ENCODE measurements around the gene POLD4.
"Not testable (repeated sequence)": the region's sequence is repeated elsewhere in the genome, so short reads cannot be mapped to it uniquely, and the experiment has no call there.

The POLD4 gene

GRCh38 chr11:67353317-67354074 lies at the start of gene POLD4:
Gene POLD4 (minus strand): TSS chr11:67353546. CDS start chr11:67353399, 147 bp downstream.
- DNase-seq (ENCODE audit: insufficient read length, low spot score) (peak; percentile 96), FAIRE-seq (no peak)
- no peak for TF ChIP-seq CTCF (IDR thresholded peaks at IDR 0.05; ENCODE audit: insufficient read depth, missing control alignments)

GRCh38 chr11:67403085-67403484 lies 49.7 kb upstream of the POLD4 start:
- FAIRE-seq; DNase-seq (ENCODE audit: insufficient read length, low spot score): not testable (repeated sequence)

- DNase-seq (ENCODE audit: insufficient read length, low spot score); FAIRE-seq: not testable (repeated sequence)
These were observed 49.0 kb upstream of the POLD4 start for GRCh38 chr11:67402192-67402839.

- no peak for TF ChIP-seq CTCF (IDR thresholded peaks at IDR 0.05; ENCODE audit: insufficient read depth, missing control alignments)
- FAIRE-seq (no peak), DNase-seq (ENCODE audit: insufficient read length, low spot score) (peak; percentile 98)
These were observed 48.3 kb upstream of the POLD4 start, which contains the start of gene PPP1CA for GRCh38 chr11:67401495-67402191. Gene PPP1CA (minus strand): TSS chr11:67401858. CDS start chr11:67401782, 76 bp downstream.

GRCh38 chr11:67400942-67401494 lies 47.7 kb upstream of the POLD4 start:
- FAIRE-seq (no peak), DNase-seq (ENCODE audit: insufficient read length, low spot score) (no peak)
- TF ChIP-seq CTCF (IDR thresholded peaks at IDR 0.05; ENCODE audit: insufficient read depth, missing control alignments): no peak

GRCh38 chr11:67400251-67400941 lies 47.0 kb upstream of the POLD4 start:
- FAIRE-seq (no peak), DNase-seq (ENCODE audit: insufficient read length, low spot score) (no peak)
- TF ChIP-seq CTCF (IDR thresholded peaks at IDR 0.05; ENCODE audit: insufficient read depth, missing control alignments): no peak

GRCh38 chr11:67398661-67399563 lies 45.6 kb upstream of the POLD4 start:
- no peak for DNase-seq (ENCODE audit: insufficient read length, low spot score)
- FAIRE-seq: no peak
- TF ChIP-seq CTCF (IDR thresholded peaks at IDR 0.05; ENCODE audit: insufficient read depth, missing control alignments): no peak

All from D721Med (cell line).